PC-9 (cell line): ENCODE measurements around the gene COG1. TPM values are rescaled to one million over a fixed set of nuclear protein-coding genes. Genes with fewer than 3 reads are reported as not detected.

Experiments used
- BruUV-seq: library from RNA; stranded (reverse); fragments of 400-500 nt; replicated peaks from 2 replicates; lab custom pipeline; 2021; lab: Mats Ljungman, UMichigan
- CTCF ChIA-PET: fragments of 300-600 bp; sonication (Branson Sonifier 250); formaldehyde crosslinking; loops from one replicate; lab custom pipeline; 2022; ENCODE audit warnings: antibody characterized with exemption; lab: Charles Lee
- POLR2A ChIA-PET: fragments of 300-600 bp; sonication (Branson Sonifier 250); formaldehyde crosslinking; loops from one replicate; lab custom pipeline; 2022; ENCODE audit warnings: antibody characterized with exemption; ENCODE audit not compliant: unreplicated experiment; lab: Charles Lee
- DNase-seq, 2 experiments: peaks; one replicate each; pipeline versions ENCODE4 v3.0.0 to v3.0.0-alpha.2; 2015 to 2022; ENCODE audit warnings: mixed read lengths in 1 of 2
- H2AFZ ChIP-seq: fragments of 200-600 bp; sonication (generic); 2 replicates; pipeline ENCODE4 v1.8.1; 2017; ENCODE audit warnings: antibody characterized with exemption
- H3F3A ChIP-seq: fragments of 200-600 bp; sonication (generic); 2 replicates; pipeline ENCODE4 v1.8.1; 2017; ENCODE audit warnings: antibody characterized with exemption, mild to moderate bottlenecking, low read depth; ENCODE audit not compliant: insufficient read depth
- H3K27ac ChIP-seq: fragments of 200-600 bp; sonication (generic); 2 replicates; pipeline ENCODE4 v1.6.1; 2016; ENCODE audit warnings: mixed run types
- H3K27me3 ChIP-seq: fragments of 200-600 bp; sonication (generic); 2 replicates; pipeline ENCODE4 v1.6.1; 2016; ENCODE audit warnings: low read depth, mixed run types; ENCODE audit not compliant: insufficient read depth
- H3K36me3 ChIP-seq: fragments of 200-600 bp; sonication (generic); 2 replicates; pipeline ENCODE4 v1.6.1; 2016; ENCODE audit warnings: low read depth, mixed run types
- H3K4me1 ChIP-seq: fragments of 200-600 bp; sonication (generic); replicated peaks from 2 replicates; pipeline ENCODE4 v1.6.1; 2016; ENCODE audit warnings: mixed run types; ENCODE audit not compliant: insufficient read depth
- H3K4me2 ChIP-seq: fragments of 200-600 bp; sonication (generic); 2 replicates; pipeline ENCODE4 v1.6.1; 2017; ENCODE audit warnings: mixed run types
- H3K4me3 ChIP-seq: fragments of 200-600 bp; sonication (generic); 2 replicates; pipeline ENCODE4 v1.6.1; 2016; ENCODE audit warnings: mixed run types
- H3K79me2 ChIP-seq: fragments of 200-600 bp; sonication (generic); 2 replicates; pipeline ENCODE4 v1.6.1; 2017; ENCODE audit warnings: low read depth, mixed run types
- H3K9me2 ChIP-seq: fragments of 200-600 bp; sonication (generic); 2 replicates; pipeline ENCODE4 v1.8.1; 2017; ENCODE audit warnings: mild to moderate bottlenecking; ENCODE audit not compliant: insufficient read depth
- H3K9me3 ChIP-seq: fragments of 200-600 bp; sonication (generic); 2 replicates; pipeline ENCODE4 v1.8.1; 2016; ENCODE audit warnings: low read depth; ENCODE audit not compliant: insufficient read depth
- H4K20me1 ChIP-seq: fragments of 200-600 bp; sonication (generic); 2 replicates; pipeline ENCODE4 v1.8.1; 2017; ENCODE audit not compliant: insufficient read depth
- EZH2 ChIP-seq: fragments of 200-600 bp; sonication (generic); IDR thresholded peaks from 2 replicates; pipeline ENCODE4 v1.8.0; 2017; ENCODE audit warnings: antibody characterized with exemption, low read depth
- intact Hi-C: fragments of 100-400 bp; cut with micrococcal nuclease; formaldehyde crosslinking; loops from one replicate; pipeline ENCODE4 v1.10.0; 2022; ENCODE audit not compliant: unreplicated experiment
- total RNA-seq: library from RNA; stranded (reverse); gene quantifications from 2 replicates; pipeline ENCODE4 v1.2.3, GENCODE V29; 2021
- TF ChIP-seq, protein P1 (sequence below): fragments of 200-600 bp; sonication (generic); conservative IDR thresholded peaks from 2 replicates; pipeline ENCODE4 v1.6.1; 2017; ENCODE audit warnings: mixed run types, antibody characterized with exemption, mild to moderate bottlenecking, moderate library complexity

Gene COG1
- total RNA-seq, 1 experiment from 2014 or later = 24.8 TPM

DNA sequence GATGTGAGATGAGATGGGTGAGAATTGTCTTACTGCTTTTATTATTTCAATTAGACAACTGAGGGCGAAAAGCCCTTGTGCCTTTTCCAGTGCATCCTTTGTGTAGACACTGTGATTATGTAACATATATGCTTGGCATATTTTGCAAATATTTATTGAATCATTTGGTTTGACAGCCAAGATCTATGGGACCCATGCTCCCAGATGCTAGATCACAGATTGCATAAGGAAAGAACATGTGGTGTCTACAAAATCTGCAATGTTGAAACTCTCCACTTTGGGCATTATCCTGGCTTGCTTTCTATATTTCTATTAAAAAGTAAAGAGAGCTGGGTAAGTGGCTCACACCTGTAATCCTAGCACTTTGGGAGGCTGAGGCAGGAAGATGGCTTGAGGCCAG is 4.8 kb upstream of the COG1 start:
- intact Hi-C loops = loop anchor here (10.0 kb wide), 1 partner anchor 203 kb away; no protein-coding TSS in a partner anchor
- no peak for TF ChIP-seq EZH2
- TF ChIP-seq, protein P1, sequence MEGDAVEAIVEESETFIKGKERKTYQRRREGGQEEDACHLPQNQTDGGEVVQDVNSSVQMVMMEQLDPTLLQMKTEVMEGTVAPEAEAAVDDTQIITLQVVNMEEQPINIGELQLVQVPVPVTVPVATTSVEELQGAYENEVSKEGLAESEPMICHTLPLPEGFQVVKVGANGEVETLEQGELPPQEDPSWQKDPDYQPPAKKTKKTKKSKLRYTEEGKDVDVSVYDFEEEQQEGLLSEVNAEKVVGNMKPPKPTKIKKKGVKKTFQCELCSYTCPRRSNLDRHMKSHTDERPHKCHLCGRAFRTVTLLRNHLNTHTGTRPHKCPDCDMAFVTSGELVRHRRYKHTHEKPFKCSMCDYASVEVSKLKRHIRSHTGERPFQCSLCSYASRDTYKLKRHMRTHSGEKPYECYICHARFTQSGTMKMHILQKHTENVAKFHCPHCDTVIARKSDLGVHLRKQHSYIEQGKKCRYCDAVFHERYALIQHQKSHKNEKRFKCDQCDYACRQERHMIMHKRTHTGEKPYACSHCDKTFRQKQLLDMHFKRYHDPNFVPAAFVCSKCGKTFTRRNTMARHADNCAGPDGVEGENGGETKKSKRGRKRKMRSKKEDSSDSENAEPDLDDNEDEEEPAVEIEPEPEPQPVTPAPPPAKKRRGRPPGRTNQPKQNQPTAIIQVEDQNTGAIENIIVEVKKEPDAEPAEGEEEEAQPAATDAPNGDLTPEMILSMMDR = no peak
- no peak overlapping the region for H3K4me2 ChIP-seq

DNA sequence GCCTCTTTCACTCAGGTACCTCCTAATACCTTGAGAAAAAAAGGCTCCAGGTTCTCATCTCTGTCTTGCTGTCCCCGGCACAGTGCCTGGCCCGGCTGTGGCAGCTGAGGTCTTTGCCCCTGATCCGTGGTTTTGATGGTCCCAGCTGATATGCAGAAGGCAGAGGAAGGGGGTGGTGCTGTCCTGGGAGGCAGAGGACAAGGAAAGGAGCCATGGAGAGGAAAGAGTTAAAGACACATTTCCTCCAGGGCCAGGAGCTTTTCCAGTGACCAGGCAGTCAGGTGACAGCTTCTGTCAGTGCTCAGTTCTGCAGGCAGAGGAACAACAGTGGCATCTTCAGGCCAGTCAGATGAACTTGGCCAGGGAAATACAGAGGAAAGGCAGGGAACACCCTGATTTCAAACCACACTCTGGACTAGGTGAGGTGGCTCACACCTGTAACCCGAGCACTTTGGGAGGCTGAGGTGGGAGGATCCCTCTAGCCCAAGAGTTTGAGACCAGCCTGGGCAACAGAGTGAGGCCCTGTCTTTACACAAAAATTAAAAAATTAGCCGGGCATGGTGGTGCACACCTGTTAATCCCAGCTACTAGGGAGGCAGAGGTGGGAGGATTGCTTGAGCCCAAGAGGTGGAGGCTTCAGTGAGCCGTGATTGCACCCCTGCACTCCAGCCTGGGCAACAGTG is 3.3 kb upstream of the COG1 start:
- BruUV-seq = no TSS peak
- H3K27ac ChIP-seq = no peak overlapping the region
- peaks cover 14% of the 10 kb centered on the region; the same call in 1 of the 2 replicates for H3F3A ChIP-seq
- H3K36me3 ChIP-seq = no peaks in the 10 kb centered on the region
- H3K79me2 ChIP-seq = peaks cover 17% of the 10 kb centered on the region; the same call in 1 of the 2 replicates
- intact Hi-C loops = loop anchor here (1.0 to 10.0 kb wide), 5 partner anchors 187 to 1287 kb away; no protein-coding TSS in a partner anchor
- ChIA-PET POLR2A (interaction anchor here (0.7 kb wide), 1 partner anchor 25 kb away, joined by 7 read pairs; no protein-coding TSS in a partner anchor), CTCF (interaction anchor here (0.6 to 1.0 kb wide), 5 partner anchors 181 to 633 kb away, joined by 3 to 8 read pairs (median 5); no protein-coding TSS in a partner anchor)
- H4K20me1 ChIP-seq = no peaks in the 10 kb centered on the region
- H3K4me1 ChIP-seq = 0 out of 2 replicates have a peak, but pooled peaks cover 4% of the 10 kb centered on the region
- H3K9me3 ChIP-seq = no peaks in the 10 kb centered on the region
- no peaks in the 10 kb centered on the region for H3K27me3 ChIP-seq
- no peak overlapping the region for H3K4me3 ChIP-seq
- peak; percentile 44 to 59 for DNase-seq
- H2AFZ ChIP-seq = no peak overlapping the region
- no peak overlapping the region for H3K4me2 ChIP-seq
- TF ChIP-seq EZH2 = no peak
- TF ChIP-seq, protein P1 = peak; percentile 73
- H3K9me2 ChIP-seq = no peaks in the 10 kb centered on the region

More for the DNA sequence above, 4.8 kb upstream of the COG1 start:
- no peaks in the 10 kb centered on the region for H3K9me3 ChIP-seq
- no peaks in the 10 kb centered on the region for H3K9me2 ChIP-seq
- no peaks in the 10 kb centered on the region for H3K27me3 ChIP-seq
- no peaks in the 10 kb centered on the region for H4K20me1 ChIP-seq
- H3K79me2 ChIP-seq = 0 out of 2 replicates have a peak, but pooled peaks cover 8% of the 10 kb centered on the region
- no peak for DNase-seq
- BruUV-seq = no TSS peak
- H2AFZ ChIP-seq = no peak overlapping the region
- H3K4me3 ChIP-seq = no peak overlapping the region
- ChIA-PET POLR2A (no interaction called here), CTCF (interaction anchor here (0.6 kb wide), 1 partner anchor 460 kb away, joined by 8 read pairs; no protein-coding TSS in a partner anchor)
- peaks cover 14% of the 10 kb centered on the region; the same call in 1 of the 2 replicates for H3F3A ChIP-seq
- H3K36me3 ChIP-seq = no peaks in the 10 kb centered on the region
- H3K27ac ChIP-seq = no peak overlapping the region
- H3K4me1 ChIP-seq = 0 out of 2 replicates have a peak, but pooled peaks cover 4% of the 10 kb centered on the region

DNA sequence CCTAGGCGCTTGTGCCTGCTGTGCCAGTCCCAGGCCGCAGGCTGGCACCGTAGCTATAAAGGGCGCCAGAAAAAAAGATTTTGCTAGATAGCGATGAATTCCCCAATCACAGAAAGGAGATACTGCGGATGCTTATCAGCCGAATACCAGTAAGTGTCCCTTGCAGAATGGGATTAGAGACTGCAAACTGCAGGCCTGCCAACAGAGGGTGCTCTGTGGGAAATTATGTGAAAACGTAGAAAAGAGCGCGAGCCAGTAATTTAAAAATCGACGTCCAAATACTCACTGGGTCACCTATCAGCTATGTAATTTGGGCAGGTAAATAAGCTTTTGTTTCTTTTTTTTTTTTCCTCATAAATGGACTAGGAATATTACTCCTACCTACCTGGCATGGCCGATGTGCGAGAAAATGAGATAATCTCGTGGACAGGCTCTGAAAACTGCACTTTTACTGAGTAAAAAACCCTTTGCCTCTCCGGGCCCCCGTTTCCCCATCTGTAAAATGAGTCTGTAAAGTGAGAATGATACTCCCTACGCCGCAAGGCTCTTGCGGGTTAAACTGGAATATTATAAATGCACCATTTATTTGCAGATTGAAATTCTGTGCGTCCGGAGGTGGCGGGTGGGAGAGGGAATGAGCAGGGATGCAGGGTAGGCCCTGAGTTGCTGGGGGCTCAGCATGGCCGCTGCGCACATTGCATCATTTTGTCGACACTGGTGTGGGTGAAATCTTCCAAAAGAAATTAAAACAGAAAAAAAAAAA is 1.2 kb upstream of the COG1 start:
- Histone ChIP-seq H3K27ac (peak overlapping the region; percentile 77), H3F3A (peaks cover 17% of the 10 kb centered on the region; the same call in 1 of the 2 replicates), H3K79me2 (peaks cover 23% of the 10 kb centered on the region; the same call in 1 of the 2 replicates), H3K36me3 (no peaks in the 10 kb centered on the region), H3K27me3 (no peaks in the 10 kb centered on the region), H3K4me3 (peak overlapping the region; percentile 97), H2AFZ (peak overlapping the region; percentile 97), H3K4me1 (0 out of 2 replicates have a peak, but pooled peaks cover 4% of the 10 kb centered on the region), H3K9me3 (no peaks in the 10 kb centered on the region), H4K20me1 (no peaks in the 10 kb centered on the region), H3K9me2 (no peaks in the 10 kb centered on the region), H3K4me2 (peak overlapping the region; percentile 92)
- TF ChIP-seq, protein P1 = peak; percentile 88
- TF ChIP-seq EZH2 = no peak
- CTCF ChIA-PET = interaction anchor here (0.6 to 1.3 kb wide), 5 partner anchors 321 to 635 kb away, joined by 3 to 4 read pairs (median 3); no protein-coding TSS in a partner anchor
- peak; percentile 49 to 69 for DNase-seq
- intact Hi-C loops = loop anchor here (2.0 to 5.0 kb wide), 3 partner anchors 39 to 1289 kb away; no protein-coding TSS in a partner anchor
- POLR2A ChIA-PET = interaction anchor here (0.5 to 0.7 kb wide), 3 partner anchors 37 to 671 kb away, joined by 3 to 5 read pairs (median 4); no protein-coding TSS in a partner anchor
- no TSS peak for BruUV-seq
